ENCODE data around the gene RXFP2. TPM values are rescaled to one million over a fixed set of nuclear protein-coding genes. Genes with fewer than 3 reads are reported as not detected.

RXFP2 gene
- total RNA-seq, 2 donors from 2014 or later = not detected

DNA sequence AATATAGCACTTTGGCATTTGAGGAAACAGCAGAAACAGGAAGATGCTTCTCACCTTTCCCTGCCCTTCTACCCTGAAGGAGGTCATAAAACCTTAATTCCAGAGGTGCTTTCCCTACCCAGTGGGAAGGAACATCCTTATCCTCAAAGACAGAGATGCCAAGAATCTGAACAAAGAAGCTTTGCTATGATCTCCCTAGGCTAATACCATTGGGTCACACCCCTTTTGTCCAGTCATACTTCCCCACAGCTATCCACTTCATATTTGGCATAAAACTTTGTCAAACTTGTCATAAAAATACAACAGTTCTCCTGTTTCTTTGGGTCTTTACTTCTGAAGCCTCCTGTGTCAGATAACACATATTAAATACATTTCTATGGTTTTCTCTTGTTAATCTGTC is 21.7 kb upstream of the RXFP2 start:
- H3K36me3 ChIP-seq = no peaks in the 10 kb centered on the region
- intact Hi-C loops (cut with DNase I) = no loop called here
- H3K27me3 ChIP-seq (replicated peaks; ENCODE audit: insufficient read depth) = no peaks in the 10 kb centered on the region
- H3K27ac ChIP-seq = no peak overlapping the region
- TF ChIP-seq POLR2A (IDR thresholded peaks at IDR 0.05) = no peak
- no peak for TF ChIP-seq POLR2AphosphoS5 (IDR thresholded peaks at IDR 0.05)
- H3K4me1 ChIP-seq (replicated peaks) = no peaks in the 10 kb centered on the region
- no peaks in the 10 kb centered on the region for H3K9me3 ChIP-seq
- H3K4me3 ChIP-seq = no peak overlapping the region
- no peak for DNase-seq (ENCODE audit: low spot score)

- DNase-seq (ENCODE audit: low spot score) = no peak
- Histone ChIP-seq H3K27ac (no peak overlapping the region), H3K36me3 (no peaks in the 10 kb centered on the region), H3K4me3 (no peak overlapping the region), H3K9me3 (no peaks in the 10 kb centered on the region), H3K27me3 (replicated peaks; ENCODE audit: insufficient read depth) (no peaks in the 10 kb centered on the region), H3K4me1 (replicated peaks) (no peaks in the 10 kb centered on the region)
- 74% methylated on average over 3 of the region's 3 CpGs for WGBS
- intact Hi-C loops (cut with DNase I) = no loop called here
- TF ChIP-seq POLR2AphosphoS5 (IDR thresholded peaks at IDR 0.05) (no peak), POLR2A (IDR thresholded peaks at IDR 0.05) (no peak)
- TF ChIP-seq, protein P1, sequence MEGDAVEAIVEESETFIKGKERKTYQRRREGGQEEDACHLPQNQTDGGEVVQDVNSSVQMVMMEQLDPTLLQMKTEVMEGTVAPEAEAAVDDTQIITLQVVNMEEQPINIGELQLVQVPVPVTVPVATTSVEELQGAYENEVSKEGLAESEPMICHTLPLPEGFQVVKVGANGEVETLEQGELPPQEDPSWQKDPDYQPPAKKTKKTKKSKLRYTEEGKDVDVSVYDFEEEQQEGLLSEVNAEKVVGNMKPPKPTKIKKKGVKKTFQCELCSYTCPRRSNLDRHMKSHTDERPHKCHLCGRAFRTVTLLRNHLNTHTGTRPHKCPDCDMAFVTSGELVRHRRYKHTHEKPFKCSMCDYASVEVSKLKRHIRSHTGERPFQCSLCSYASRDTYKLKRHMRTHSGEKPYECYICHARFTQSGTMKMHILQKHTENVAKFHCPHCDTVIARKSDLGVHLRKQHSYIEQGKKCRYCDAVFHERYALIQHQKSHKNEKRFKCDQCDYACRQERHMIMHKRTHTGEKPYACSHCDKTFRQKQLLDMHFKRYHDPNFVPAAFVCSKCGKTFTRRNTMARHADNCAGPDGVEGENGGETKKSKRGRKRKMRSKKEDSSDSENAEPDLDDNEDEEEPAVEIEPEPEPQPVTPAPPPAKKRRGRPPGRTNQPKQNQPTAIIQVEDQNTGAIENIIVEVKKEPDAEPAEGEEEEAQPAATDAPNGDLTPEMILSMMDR (IDR thresholded peaks at IDR 0.05) = no peak
These were observed 20.1 kb upstream of the RXFP2 start for GRCh38 chr13:31719214-31719613.

DNA sequence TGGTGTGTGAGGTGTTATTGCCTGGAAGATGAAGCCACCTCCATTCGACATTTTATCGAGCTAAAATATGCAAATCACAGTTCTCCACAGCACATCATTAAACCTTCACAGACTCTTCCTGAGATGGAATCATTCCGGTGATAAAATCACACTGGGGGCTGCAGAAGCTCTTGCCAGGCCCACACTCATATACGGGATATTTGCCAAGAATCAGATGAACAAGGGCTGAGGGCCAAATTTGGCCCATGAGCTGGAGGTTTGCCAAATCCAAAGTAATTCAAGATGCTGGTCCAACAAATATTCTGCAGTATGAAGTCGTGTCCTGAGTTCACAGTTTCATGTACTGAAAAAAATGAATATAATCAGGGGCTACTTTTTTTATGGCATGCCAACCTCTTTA is 16.7 kb upstream of the RXFP2 start:
- 15% methylated on average over 5 of the region's 5 CpGs for WGBS
- Histone ChIP-seq H3K4me3 (no peak overlapping the region), H3K4me1 (replicated peaks) (no peaks in the 10 kb centered on the region), H3K36me3 (no peaks in the 10 kb centered on the region), H3K27me3 (replicated peaks; ENCODE audit: insufficient read depth) (no peaks in the 10 kb centered on the region), H3K9me3 (no peaks in the 10 kb centered on the region), H3K27ac (no peak overlapping the region)
- intact Hi-C loops (cut with DNase I) = no loop called here
- TF ChIP-seq, protein P1 (IDR thresholded peaks at IDR 0.05) = no peak
- DNase-seq (ENCODE audit: low spot score) = no peak

DNA sequence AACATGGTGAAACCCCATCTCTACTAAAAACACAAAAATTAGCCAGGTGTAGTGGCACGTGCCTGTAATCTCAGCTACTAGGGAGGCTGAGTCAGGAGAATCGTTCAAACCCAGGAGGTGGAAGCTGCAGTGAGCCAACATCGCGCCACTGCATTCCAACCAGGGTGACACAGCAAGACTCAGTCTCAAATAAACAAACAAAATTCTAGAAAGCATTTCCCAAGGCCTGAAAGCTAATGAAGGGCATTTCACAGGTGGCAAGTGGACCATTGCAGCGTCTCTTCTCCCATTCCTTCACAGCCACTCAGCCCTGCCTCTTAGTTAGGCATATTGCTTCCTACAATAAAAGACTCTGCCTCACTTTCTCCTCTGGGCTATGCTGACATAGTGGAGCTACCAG is 13.5 kb upstream of the RXFP2 start:
- TF ChIP-seq POLR2AphosphoS5 (IDR thresholded peaks at IDR 0.05) = no peak
- TF ChIP-seq POLR2A (IDR thresholded peaks at IDR 0.05) = no peak
- TF ChIP-seq, protein P1 (IDR thresholded peaks at IDR 0.05) = no peak
- H3K27me3 ChIP-seq (replicated peaks; ENCODE audit: insufficient read depth) = no peaks in the 10 kb centered on the region
- 90% methylated on average over 5 of the region's 5 CpGs for WGBS
- intact Hi-C loops (cut with DNase I) = no loop called here
- no peaks in the 10 kb centered on the region for H3K36me3 ChIP-seq
- no peak overlapping the region for H3K4me3 ChIP-seq
- DNase-seq (ENCODE audit: low spot score) = no peak
- no peak overlapping the region for H3K27ac ChIP-seq
- no peaks in the 10 kb centered on the region for H3K9me3 ChIP-seq
- no peaks in the 10 kb centered on the region for H3K4me1 ChIP-seq (replicated peaks)

- no peaks in the 10 kb centered on the region for H3K36me3 ChIP-seq
- no peak overlapping the region for H3K4me3 ChIP-seq
- H3K4me1 ChIP-seq (replicated peaks) = no peaks in the 10 kb centered on the region
- no peaks in the 10 kb centered on the region for H3K27me3 ChIP-seq (replicated peaks; ENCODE audit: insufficient read depth)
- no peak overlapping the region for H3K27ac ChIP-seq
- no peak for DNase-seq (ENCODE audit: low spot score)
- no peaks in the 10 kb centered on the region for H3K9me3 ChIP-seq
- TF ChIP-seq POLR2A (IDR thresholded peaks at IDR 0.05) (no peak), POLR2AphosphoS5 (IDR thresholded peaks at IDR 0.05) (no peak)
- TF ChIP-seq, protein P1 (IDR thresholded peaks at IDR 0.05) = no peak
- WGBS = 79% methylated on average over 6 of the region's 6 CpGs
- intact Hi-C loops (cut with DNase I) = no loop called here
These were observed 7.4 kb upstream of the RXFP2 start for GRCh38 chr13:31731921-31732320.

All from prostate gland (tissue), 2 donors.